DOHH2 (cell line): ENCODE results near the gene ENGASE.

Source experiments
- CTCF ChIP-seq: fragments of 200-600 bp; sonication (generic); IDR thresholded peaks from one replicate; pipeline ENCODE4 v1.5.1; 2014; ENCODE audit warnings: antibody characterized with exemption, mild to moderate bottlenecking, low read depth, low read length; ENCODE audit not compliant: poor library complexity, severe bottlenecking
- EZH2phosphoT487 ChIP-seq: fragments of 200-600 bp; sonication (generic); IDR thresholded peaks from 2 replicates; pipeline ENCODE4 v1.6.1; 2017; ENCODE audit warnings: borderline replicate concordance, mild to moderate bottlenecking, antibody characterized with exemption, low read length, moderate library complexity, mixed read lengths

- TF ChIP-seq CTCF = no peak
- TF ChIP-seq EZH2phosphoT487 = no peak
Observed at GRCh38 chr17:79114458-79115301, 40.1 kb downstream of the ENGASE start.
